ENCODE measurements around the gene MRPL3. TPM values are rescaled to one million over a fixed set of nuclear protein-coding genes. Genes with fewer than 3 reads are reported as not detected.

The MRPL3 gene
- total RNA-seq, 1 donor from 2014 or later = 79.9 TPM

- no peak overlapping the region for H3K4me3 Mint-ChIP-seq
- peaks cover 6% of the 10 kb centered on the region for H3K9me3 Mint-ChIP-seq
- no peaks in the 10 kb centered on the region for H3K27me3 Mint-ChIP-seq
- no peak for ATAC-seq (ENCODE audit: low read depth)
- intact Hi-C loops (cut with micrococcal nuclease) = no loop called here
- DNase-seq = no peak
- ChIA-PET CTCF (no interaction called here), POLR2A (no interaction called here)
- no peak for TF ChIP-seq CTCF (IDR thresholded peaks at IDR 0.05)
- no peak overlapping the region for H3K27ac Mint-ChIP-seq
- no peaks in the 10 kb centered on the region for H3K36me3 Mint-ChIP-seq (ENCODE audit: low read depth)
- no peaks in the 10 kb centered on the region for H3K4me1 Mint-ChIP-seq
Measured at GRCh38 chr3:131417751-131418150, 85.0 kb downstream of the MRPL3 start.

Other genes starting within 250 kb of the MRPL3 start
- 15.8 TPM in 2 replicates for gene NUDT16, start 121.2 kb downstream of the MRPL3 start, total RNA-seq

Measured in activated B cell treated with CpG ODN at 0.5 μM for 24 hours (primary cell).